Gastrocnemius medialis (tissue), 4 donors: ENCODE measurements around the gene TTC3.

Source experiments
- POLR2A ChIP-seq, 2 donors: fragments of 450-650 bp; IDR thresholded peaks; one replicate each; pipeline ENCODE4 v1.6.1; 2017; ENCODE audit warnings: antibody characterized with exemption in 2 of 2, mild to moderate bottlenecking in 2 of 2, moderate library complexity in 2 of 2
- TF ChIP-seq, protein P1 (sequence below), 5 experiments: fragments of 450-650 bp in 3 of 5; fragments of 200-600 bp in 2 of 5; sonication (generic) in 2 of 5; IDR thresholded peaks in 4 of 5; conservative IDR thresholded peaks in 1 of 5; 1 replicate in 4 of 5; 2 replicates in 1 of 5; pipeline ENCODE4 v1.5.1; 2016 to 2019; ENCODE audit warnings: antibody characterized with exemption in 5 of 5, mild to moderate bottlenecking in 3 of 5, moderate library complexity in 3 of 5

DNA sequence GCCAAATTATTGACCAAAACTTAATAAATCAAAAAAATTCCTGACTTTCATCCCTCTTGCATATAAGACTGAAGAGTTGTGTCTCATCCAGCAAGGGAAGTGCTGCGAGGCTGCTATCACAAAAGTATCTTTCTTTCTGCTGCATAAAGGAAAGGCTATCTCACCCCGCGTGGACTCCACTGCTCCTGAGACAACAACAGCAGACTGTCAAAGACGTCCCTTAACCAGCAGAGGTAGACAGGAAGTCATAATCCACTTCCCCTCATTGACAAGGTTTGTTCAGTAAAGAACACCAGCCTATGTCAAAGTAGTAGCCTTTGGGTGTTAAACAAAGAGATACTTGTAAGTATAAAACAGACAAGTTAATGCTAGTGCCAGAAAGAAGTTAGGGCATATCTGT lies 164.7 kb downstream of the TTC3 start:
- TF ChIP-seq POLR2A (IDR thresholded peaks at IDR 0.05), result no peak
- TF ChIP-seq, protein P1, sequence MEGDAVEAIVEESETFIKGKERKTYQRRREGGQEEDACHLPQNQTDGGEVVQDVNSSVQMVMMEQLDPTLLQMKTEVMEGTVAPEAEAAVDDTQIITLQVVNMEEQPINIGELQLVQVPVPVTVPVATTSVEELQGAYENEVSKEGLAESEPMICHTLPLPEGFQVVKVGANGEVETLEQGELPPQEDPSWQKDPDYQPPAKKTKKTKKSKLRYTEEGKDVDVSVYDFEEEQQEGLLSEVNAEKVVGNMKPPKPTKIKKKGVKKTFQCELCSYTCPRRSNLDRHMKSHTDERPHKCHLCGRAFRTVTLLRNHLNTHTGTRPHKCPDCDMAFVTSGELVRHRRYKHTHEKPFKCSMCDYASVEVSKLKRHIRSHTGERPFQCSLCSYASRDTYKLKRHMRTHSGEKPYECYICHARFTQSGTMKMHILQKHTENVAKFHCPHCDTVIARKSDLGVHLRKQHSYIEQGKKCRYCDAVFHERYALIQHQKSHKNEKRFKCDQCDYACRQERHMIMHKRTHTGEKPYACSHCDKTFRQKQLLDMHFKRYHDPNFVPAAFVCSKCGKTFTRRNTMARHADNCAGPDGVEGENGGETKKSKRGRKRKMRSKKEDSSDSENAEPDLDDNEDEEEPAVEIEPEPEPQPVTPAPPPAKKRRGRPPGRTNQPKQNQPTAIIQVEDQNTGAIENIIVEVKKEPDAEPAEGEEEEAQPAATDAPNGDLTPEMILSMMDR (IDR thresholded peaks at IDR 0.05 in 4 of 5, conservative IDR thresholded peaks at IDR 0.05 in 1 of 5), result no peak
